HG03159 (cell line): Measurements from ENCODE around the gene BABAM2.

Source experiments
- ATAC-seq: cut with Tn5 transposase; IDR thresholded peaks from one replicate; pipeline ENCODE4 v1.9.1; 2021; ENCODE audit warnings: mild to moderate bottlenecking, moderate library complexity; ENCODE audit not compliant: unreplicated experiment

BABAM2 gene

DNA sequence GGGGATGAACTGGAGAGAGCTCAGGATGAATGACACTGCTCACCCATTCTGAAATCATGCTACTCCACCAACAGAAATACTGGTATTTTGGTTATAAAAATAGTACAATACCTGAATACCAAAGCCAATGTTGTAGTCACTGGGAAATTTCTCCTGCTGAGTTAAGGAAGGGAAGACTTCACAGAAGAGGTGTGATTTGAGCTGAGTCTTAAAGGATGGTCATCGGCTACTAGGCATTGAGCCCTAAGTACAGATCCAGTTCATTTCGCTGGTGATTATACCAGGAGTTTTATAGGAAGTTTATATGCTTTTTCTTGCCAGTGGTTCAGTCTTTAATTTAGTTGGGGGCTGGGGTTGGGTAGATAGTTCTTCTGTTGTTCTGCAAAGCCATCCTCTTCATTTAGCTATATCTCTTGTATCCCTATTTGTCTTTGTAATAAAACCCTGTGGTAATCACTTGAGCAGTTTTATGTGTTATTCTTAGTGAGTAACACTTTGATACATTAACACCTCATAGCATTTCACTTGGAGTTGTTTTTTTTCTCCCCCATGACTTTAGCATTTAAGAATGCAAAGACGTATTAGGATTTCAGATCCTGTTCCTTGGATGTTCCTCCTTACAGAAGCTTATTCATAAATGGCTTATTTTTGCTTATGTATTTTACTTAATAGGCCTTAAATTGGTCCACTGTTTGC is 262.2 kb downstream of the BABAM2 start:
- no peak for ATAC-seq

DNA sequence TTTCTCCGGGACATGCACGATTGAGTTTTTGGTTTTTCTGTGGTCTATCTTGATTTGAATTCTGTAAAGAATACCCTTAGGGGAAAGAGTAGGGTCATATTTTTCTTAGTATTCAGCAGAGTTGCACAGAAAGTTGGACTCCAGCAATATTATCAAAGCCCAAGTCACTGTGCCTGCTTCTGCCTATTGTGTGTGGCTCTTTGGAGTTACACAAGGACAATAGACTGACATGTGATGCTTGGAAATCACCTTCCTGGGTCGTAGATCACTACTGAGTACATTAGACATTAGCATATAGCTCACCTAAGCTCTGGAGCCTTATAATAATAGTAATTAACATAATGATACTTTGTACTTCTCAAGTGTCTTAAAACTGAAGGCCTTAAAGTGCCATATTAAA is 263.3 kb downstream of the BABAM2 start:
- ATAC-seq = no peak

DNA sequence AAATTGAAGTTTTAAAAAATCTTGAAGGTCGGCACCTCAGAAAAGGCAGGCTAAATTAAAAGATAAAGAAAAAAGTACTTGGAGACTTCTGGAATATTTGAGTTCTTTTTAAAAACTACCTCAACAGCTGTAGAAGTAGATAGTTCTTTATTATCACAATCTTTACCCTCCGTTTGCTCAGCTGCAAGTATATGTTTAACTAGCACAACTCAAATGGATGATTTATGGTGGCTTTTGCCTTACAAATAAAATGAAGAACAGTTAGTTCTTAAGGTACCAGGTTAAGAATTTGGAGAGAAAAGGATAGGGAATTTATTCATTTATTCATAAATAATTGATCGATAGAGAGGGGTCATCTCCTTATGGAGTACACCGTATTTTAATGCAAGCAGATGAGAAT is 264.6 kb downstream of the BABAM2 start:
- no peak for ATAC-seq

DNA sequence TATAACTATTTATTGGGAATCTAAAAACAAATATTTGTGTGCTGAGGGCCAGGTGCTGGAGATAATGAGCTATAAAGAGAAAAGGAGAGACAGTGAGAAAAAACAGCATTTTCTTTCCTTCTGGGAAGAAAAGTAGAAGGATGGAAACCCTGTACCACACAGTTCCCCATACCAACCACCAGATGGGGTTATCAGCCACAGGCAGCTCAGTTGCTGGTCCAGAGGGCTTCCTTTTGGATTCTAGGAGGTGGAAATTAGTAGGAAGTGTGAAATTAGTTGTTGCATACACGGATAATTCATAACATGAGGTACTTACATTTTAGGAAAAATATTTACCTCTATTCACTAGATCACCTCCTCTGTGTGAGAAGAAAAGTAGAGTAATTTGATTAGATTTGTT is 265.1 kb downstream of the BABAM2 start:
- ATAC-seq = no peak

DNA sequence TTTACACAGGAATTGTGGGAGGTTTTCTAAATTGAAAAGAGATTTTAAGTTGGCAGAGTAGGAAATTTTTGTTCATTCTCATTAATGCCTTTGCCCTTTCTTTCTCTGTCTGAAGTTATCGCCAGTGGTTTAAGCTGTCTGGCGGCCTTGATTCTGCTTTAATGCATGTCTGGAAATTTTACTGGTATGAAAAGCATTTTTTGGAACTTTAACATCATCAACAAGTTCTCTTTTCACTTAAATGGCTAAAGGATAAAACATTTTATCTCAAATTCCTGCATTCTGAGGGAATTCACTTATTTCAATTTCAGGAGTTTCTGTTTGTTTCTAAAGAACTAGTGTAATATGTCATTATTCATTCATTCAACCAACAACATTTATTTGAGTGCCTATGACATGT is 268.3 kb downstream of the BABAM2 start:
- ATAC-seq = no peak

DNA sequence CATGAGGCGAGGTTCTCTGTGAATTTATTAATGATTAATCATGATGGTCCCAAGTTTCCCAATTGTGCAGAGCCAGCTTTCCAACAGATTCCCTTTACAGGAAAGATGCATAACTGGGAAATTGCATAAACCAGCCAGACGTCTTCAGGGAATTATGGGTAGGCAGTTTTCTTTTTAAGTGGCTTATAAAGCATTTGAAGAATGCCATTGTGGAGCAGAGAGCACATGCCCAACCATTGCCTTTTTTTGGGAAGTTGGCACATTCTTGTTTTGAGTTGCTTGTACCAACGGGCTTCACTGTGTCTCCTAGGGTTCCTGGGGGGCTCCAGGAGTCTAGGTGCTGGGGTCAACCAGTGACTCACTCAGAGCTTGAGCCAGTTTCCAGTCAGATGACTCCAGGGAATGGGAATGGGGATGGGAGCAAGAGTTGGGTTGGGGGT is 270.5 kb downstream of the BABAM2 start:
- no peak for ATAC-seq

DNA sequence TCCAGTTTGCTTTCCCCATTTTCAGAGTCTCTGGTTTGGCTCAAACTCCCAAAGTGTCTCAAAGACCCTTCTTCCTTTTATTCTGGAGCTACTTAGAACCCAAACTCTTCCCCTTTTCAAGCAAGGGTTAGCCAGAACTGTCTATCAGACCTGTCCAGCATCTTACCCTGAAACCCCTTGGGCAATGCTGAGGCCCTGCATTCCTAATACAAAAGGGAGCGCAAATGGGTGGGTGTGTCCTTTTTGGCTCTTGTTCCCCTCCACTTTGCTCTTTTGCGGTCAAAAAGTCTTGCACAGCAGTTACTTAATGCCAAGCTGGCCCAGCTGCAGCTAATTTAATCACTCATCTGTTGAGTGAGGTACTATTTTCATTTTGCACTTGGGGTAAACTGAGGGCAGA is 270.9 kb downstream of the BABAM2 start:
- no peak for ATAC-seq

DNA sequence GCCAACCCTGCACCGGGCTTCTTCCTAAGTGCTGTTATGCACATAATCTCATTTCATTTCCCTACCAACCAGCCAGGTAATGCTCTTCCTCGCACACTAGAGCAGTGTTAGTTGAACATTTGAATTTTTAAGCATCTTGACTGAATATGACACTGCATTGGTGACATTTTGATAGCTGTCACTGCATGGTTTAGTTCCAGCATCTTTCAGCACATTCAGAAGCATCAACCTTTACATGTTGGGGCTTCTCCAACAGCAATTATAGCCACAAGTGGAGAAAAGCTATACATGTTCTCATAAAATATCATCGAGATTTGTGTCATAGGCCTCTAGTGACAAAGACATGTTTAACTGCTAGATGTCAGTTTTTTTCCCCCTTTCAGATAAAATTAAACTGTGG is 272.0 kb downstream of the BABAM2 start:
- no peak for ATAC-seq

DNA sequence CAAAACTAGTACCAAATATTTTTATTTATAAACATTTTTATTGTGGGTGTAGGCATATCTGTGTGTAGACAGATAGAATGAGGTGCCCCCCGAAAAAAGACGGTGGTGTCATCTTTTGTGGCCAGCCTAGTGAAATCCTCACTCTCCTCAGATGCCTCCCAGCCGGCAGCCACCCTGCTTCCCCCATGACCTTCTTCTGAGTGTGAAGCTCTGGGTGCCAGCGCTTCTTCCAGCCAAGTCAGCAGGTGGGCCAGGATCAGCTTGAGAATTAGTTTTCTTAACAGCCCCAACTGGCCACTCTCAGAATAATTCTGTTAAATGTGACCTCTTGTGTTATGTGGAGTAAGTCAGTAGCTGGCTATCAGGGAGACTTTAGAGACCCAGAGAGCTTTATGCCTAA is 272.5 kb downstream of the BABAM2 start:
- ATAC-seq = no peak

DNA sequence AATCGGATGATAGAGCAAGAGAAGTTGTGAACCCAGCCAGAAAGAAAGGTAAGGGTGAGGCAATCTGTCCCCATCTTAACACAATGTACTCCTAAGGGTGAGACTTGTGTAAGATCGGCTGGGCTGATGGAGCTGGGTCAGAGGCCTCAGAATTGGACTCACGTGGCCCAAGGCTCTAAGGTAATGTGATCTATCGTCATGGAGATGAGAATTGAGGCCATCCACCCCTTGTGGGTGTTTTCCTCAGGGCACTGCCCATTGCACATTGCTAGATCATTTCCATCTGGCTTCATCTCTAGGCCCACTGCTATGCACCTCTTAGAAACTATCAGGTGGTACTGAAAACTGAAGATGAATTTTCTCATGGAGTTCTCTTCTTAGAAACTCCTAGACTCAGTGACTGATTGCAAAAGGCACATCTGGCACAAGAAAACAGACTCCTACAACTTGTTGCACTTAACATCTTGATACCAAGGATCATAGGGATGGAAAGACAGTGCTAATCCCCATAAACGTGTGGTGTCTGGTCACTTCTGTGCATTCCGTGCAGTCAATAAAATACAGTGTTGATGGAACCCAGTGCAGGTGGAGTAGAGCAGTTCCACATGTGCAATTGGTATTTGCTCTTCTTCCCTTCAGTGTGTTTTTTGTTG is 273.2 kb downstream of the BABAM2 start:
- ATAC-seq = no peak

DNA sequence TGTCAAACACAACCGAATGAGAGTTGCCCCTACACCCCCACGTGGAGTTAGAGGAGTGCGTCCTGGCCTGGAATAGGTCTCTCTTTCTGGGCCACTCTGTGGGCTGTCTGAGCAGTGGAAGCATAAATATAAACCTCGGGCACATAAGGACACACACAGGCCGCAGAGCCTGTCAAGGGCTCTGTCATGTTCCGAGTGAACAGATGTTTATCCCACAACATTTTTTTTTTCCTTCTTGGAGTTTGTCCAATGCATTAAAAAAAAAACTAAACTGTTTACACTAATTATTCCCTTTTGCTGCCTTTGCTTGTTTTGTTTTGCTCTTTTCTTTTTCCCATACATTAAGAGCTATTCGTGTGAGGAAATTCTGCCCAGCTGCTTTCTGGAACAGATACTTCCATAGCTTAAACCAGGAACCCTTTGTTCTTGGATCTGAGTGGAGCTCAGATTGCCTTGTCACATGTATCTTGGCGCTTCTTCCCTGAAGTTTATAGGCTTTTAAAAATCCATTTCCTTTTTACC is 273.8 kb downstream of the BABAM2 start:
- no peak for ATAC-seq

DNA sequence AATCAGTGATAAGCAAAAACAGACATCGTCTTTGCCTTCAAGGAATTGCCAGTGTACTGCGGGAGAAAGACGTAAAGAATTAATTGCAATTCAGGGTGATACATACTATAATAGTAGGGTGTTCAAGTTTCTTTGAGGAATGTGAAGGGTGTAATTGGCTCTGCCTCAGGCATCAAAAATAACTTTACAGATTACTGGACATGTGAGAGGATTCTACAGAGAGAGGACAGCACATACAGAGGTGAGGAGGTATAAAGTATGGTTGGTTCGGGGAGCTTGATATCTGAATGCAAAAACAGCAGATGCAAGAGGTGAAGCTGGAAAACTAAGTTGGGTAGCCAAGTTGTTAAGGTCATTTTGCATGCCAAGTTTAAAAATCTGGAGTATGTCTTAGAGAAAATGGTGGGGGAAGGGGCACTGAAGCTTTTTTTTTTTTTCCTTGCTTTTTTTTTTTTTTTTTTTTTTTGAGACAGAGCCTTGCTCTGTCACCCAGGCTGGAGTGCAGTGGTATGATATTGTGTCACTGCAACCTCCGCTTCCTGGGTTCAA is 274.6 kb downstream of the BABAM2 start:
- ATAC-seq = no peak

DNA sequence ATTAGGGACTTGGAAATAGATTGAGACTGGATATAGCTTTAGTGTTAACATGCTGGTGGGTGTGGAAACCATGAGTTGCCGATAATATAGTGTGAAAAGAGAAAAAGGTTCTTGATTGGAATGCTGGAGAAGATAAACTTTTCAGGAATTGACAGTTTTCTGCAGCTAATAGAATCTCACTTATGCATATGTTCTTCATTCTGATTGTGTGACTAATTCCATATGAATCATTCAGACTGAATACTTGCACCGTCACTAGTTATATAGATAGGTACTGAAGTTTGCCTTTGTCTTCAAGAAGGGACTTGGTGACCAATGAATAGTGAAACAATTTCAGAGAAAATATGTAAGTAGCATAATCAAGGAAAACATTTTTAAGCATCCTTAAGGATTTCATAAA is 276.4 kb downstream of the BABAM2 start:
- ATAC-seq = no peak

DNA sequence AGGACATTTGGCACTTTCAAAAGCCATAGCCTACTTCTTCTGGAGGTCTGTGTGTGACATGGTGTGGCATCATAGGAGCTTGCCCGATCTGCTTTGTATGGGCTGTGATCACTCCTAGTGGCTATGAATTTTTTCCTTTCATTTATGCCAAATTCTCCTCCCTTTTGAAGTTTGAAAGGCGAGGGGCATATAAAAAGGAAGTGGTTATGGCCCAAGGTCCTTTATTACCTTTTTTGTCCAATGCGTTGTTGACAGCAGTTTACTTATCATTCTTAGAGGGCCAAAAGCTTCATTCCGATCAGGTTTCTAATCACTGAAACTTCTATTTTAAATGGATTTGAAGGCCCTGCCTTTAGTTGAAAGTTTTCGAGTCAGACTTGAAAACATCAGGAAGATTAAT is 277.8 kb downstream of the BABAM2 start:
- ATAC-seq = no peak

DNA sequence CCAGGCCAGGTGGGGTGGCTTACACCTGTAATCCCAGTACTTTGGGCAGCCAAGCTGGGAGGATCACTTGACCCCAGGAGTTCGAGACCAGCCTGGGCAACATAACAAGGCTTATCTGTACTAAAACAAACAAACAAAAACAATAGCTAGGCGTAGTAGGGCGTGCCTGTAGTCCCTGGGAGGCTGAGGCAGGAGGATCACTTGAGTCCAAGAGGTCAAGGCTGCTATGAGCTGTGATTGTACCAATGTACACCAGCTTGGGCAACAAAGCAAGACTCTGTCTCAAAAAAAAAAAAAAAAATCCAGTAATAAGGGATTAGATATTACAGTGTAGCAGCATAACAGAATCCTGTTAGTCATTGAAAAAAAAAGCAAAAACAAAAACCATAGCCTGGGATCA is 279.0 kb downstream of the BABAM2 start:
- no peak for ATAC-seq

DNA sequence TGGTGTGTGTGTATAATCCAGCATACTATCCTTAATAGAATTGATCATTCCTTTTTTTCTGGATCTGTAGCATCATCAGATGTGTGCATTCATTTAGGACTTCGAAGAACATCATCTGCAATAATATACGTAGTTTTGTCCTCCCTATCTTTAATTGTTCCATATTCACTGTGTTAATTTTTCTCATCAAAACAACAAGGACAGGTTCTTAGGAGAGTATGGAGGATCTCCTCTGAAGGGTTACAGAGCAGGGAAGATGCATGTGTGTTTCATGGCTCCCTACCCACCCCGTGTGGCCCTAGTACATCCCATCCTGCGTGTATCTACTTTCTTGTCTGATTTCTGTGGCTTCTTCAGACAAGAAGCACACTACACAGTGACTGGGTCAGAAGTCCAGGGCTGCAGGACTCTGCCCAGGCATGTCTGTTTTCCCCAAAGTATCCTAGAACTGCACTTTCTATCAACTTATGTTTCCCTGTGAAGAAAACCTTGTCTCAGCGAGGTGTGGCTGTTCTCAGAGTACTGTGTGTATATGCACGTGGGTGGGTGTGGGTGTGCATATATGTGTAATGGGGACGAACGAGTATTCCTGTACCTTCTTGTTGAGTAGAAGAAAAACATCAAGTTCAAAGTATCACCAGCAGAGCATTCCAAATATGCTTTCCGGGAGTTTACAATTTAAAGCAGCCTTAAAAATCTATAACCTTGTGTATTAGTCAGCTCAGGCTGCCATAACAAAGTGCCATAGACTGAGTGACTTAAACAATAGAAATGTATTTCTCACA is 281.8 kb downstream of the BABAM2 start:
- ATAC-seq = no peak

DNA sequence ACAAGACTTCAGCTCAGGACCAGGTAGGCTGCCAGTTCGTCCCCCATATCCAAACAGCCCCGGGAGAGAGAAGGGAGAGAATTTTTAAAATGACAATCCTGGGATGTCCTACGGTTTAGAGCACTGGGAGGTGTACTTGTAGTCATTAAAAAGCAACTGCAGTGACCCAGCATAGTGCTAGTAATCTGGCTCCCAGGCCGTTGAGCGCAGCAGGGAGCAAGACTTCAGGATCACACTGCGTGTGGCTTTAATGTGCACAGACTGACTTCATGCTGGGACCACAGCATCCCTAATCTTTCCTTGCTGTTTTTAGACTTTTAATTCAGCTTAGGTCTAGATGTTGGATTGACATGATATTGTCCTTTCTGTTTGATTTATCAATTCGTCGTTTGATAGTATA is 282.8 kb downstream of the BABAM2 start:
- ATAC-seq = no peak

DNA sequence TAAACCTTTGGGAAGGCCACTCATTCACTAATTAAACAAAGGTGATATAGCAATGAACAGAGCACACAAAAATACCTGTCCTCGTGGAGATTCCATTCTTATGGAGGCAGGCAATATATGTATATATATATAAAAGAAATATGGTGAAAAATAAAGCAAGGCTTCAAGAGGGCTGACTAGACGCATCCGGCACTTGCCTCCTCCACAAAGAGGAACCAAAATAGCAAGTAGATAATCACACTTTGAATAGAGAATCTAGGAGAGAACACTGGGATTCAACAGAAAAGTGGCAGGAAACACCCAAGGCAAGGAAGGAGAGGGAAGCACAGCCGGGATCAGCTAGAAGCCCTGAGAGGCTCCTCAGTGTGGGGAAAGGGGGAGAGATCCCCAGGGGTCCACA is 283.7 kb downstream of the BABAM2 start:
- no peak for ATAC-seq

DNA sequence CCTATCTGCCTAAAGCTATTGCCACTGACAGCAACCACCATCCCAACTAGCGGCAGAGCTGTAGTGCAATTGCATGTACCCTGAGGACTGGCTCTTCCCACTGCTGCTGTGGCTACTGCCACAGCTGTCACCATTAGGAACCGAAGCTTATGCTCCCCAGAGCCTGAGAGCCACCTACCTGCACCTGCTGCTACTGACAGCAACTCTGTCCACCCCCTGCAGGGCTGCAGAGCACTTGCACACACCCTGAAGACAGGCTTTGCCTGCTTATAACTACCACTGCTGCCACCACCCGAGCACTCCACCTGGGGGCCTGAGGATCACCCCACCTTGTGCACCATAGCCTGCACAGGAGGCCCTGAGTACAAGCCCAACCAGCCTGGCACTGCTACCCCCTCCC is 284.5 kb downstream of the BABAM2 start:
- ATAC-seq = no peak

DNA sequence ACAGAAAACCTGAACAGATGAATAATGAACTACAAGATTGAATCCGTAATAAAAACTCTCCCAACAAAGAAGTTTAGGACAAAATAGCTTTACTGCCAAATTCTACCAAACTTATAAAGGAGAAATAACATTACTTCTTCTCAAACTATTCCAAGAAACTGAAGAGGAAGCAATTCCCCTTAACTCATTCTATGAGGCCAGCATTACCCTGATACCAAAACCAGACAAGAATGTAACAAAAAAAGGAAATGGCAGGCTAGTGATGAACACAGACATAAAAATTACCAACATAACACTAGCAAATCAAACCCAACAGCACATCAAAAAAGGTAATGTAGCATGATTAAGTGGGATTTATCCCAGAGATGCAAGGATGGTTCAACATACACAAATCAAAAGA is 288.4 kb downstream of the BABAM2 start:
- ATAC-seq = no peak

DNA sequence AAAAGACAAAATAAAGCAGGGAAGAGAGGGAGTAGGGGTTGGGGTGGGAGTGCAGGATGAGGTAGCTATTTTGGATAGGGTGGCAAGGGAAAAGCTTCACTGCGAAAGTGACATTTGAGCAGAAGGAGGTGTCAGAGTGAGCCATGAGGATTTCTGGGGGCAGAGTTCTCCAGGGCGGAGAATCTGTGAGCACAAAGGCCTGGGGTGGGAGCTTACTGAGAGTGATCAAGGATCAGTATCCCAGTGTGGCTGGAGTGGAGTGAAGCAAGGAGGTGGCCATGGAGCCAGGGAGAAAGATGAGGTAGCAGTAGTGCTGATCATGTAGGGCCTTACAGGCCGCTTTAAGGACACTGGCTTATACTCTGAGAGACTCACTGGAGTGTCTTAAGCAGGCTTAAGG is 291.3 kb downstream of the BABAM2 start:
- ATAC-seq = no peak

DNA sequence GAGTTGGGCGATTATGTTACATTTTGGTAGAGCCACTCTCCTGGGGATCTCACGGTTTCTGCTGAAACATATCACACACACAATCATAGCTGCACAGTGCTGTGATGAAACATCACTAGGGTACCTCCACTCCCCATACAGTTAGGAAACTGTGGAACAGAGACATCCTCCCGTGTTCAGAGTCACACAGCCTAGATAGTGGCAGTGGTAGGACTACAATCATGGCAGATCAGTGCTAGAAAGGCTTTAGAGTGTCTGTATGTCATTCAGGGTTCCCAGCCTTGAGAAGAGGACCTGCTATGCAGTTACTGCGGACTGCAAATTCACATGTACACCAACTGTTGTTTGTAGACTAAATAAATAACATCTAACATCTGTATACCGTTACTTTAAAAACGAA is 291.8 kb downstream of the BABAM2 start:
- no peak for ATAC-seq
